Activated CD4-positive, alpha-beta T cell treated with anti-CD3 and anti-CD28 coated beads, Interleukin-2, Interleukin-4, amounts not matched to agents 100 ng/mL and 50 ng/mL, durations not matched to agents 16 hours and 8 hours (primary cell): ENCODE data around the gene OR5W2.
"Not testable (repeated sequence)": the region's sequence is repeated elsewhere in the genome, so short reads cannot be mapped to it uniquely, and the experiment has no call there.

Experiments
- DNase-seq: peaks from one replicate; pipeline ENCODE4 v3.0.0-alpha.2; 2020; ENCODE audit warnings: low spot score

OR5W2 gene

DNA sequence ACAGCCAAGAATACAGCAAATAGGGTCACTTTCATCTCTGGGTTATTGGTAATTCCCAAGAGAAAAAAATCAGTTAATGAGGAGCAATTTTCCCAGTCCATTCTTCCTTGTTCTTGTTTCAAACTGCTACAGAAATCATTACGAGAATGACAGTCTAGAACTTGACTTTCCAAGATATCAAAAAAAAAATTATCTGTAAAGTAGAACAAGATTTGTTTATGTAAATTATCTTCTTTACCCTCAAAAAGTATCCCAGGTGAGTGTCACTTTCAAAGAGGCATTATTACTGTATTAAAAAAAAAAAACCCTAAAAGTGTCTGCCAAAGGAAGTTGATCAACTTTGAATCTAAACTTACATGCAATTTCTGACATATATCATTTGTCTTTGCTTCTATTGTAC, at the start of gene OR5W2:
Gene OR5W2 (minus strand): TSS at position 101 of the 400 bp plus-strand sequence. CDS start 0 bp downstream, at position 101.
- DNase-seq, result no peak

DNA sequence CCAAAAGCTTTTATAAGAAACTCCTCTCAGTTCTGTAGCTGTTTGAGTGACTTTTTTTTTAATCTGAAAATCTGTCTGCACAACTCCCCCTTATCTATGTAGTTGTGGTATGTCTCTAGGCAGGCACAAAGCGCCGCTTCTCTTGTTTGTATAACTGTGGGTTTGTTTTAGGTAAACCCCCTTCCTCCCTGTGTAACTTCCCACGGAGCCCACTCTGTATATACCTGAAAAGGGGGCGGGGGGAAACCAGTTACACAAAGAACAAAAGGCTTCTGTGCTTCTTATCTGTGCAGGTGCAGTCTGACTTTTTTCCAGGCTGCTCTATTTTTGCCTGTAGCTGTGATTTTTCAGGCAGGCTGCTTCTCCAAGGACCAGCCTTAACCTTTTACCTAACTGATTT, 42.1 kb upstream of the OR5W2 start:
- DNase-seq, result no peak

DNA sequence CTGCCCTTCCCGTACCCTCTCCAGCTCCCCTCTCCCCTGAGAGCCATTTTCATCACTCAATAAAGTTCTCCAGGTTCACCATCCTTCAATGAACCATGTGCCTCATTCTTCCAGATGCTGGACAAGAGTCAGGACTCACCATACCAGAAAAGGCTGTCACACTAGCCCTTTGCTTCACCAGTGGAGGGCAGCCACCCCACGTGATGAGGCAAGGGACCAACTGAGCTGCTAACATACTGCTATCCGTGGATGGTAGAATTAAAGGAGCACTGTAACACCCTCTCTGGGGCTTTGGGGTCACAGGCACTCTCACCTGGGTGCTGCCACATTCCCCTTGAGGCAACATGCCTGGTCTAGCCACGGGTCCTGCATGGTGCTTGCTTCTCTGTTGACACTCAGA, 34.9 kb upstream of the OR5W2 start:
- no peak for DNase-seq

DNA sequence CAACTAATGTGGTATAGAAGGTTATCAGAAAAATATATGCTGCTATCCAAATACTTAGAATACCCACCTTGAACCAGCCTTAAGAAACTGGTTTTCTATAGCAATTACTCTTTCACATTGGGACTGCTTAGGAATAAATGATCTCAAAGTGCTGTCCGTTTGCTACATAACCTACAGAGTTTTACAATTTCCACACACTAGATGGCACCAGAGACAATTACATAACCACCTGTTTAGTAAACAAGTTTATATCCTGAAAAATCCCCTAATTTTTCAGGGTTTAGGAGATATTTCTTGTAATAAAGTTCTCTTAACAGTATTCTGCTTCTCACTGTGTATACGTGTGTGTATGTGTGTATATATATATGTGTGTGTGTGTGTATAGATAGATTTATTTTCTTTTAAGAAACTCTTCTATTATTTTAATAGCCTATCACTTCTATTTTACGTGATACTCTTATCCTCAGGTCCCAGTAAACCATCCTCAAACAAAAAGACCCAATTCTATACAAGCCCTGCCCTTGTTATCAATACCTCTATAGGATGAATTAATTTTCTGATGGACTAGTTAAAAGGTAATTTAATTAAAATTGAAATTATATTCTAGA, 28.5 kb upstream of the OR5W2 start:
- DNase-seq, result peak; percentile 20

GRCh38 chr11:55936300-55936699, 21.9 kb upstream of the OR5W2 start, which contains the start of gene OR5I1:
TSS of gene OR5I1 (minus strand) at chr11:55936400. CDS start at chr11:55936400, 0 bp downstream.
- no peak for DNase-seq

GRCh38 chr11:55920537-55920936, 6.2 kb upstream of the OR5W2 start:
- DNase-seq, result no peak

GRCh38 chr11:55902308-55902707, 12.1 kb downstream of the OR5W2 start:
- DNase-seq, result no peak

- DNase-seq, result no peak
These were observed 19.2 kb downstream of the OR5W2 start for GRCh38 chr11:55895216-55895615.

DNA sequence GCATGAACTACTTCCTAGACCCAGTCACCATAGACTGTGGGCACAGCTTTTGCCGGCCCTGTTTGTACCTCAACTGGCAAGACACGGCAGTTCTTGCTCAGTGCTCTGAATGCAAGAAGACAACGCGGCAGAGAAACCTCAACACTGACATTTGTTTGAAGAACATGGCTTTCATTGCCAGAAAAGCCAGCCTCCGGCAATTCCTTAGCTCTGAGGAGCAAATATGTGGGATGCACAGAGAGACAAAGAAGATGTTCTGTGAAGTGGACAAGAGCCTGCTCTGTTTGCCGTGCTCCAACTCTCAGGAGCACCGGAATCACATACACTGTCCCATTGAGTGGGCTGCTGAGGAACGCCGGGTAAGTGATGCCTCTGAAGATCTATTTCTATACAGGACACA, 28.9 kb downstream of the OR5W2 start:
- DNase-seq, result not testable (repeated sequence)

DNA sequence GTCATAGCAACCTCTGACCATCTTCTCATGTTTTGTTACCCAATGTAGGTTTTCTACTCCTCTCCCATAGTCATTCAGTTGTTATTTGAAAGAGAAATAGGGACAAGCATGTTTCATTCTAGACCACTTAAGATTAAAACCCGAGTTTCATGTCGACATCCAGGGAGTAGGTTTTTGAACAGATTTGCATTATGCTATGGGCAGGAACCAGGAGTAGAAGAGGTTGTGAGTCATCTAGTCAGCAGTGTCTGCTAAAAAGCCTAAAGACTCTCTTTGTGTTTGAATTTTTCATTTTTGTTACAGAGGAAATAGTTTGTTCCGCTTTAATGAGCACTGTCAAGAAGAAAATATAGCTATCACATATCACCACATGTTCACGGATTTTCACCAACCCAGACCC, 29.4 kb downstream of the OR5W2 start:
- DNase-seq, result not testable (repeated sequence)

- DNase-seq, result not testable (repeated sequence)
These were observed 31.4 kb downstream of the OR5W2 start, which contains the start of gene TRIM51 for GRCh38 chr11:55882997-55883396. TSS of gene TRIM51 (plus strand) at chr11:55883297. CDS start at chr11:55885429, 2,132 bp downstream.

- DNase-seq, result not testable (repeated sequence)
These were observed 41.2 kb downstream of the OR5W2 start for GRCh38 chr11:55873146-55873545.

GRCh38 chr11:55872731-55873130, 41.7 kb downstream of the OR5W2 start:
- DNase-seq, result not testable (repeated sequence)

GRCh38 chr11:55867354-55867753, 47.0 kb downstream of the OR5W2 start:
- not testable (repeated sequence) for DNase-seq
